BJ (cell line): ENCODE results near the gene PTP4A1. TPM values are rescaled to one million over a fixed set of nuclear protein-coding genes. Genes with fewer than 3 reads are reported as not detected.

ENCODE experiments used
- CTCF ChIA-PET: fragments of 350-600 bp; formaldehyde crosslinking; extraction: SDS; loops from one replicate; lab custom pipeline; 2021; ENCODE audit warnings: antibody characterized with exemption, inconsistent platforms; lab: Yijun Ruan, JAX
- POLR2A ChIA-PET: fragments of 300-600 bp; sonication (Branson Sonifier 250); formaldehyde crosslinking; extraction: SDS; loops from one replicate; lab custom pipeline; 2021; ENCODE audit warnings: antibody characterized with exemption; lab: Charles Lee
- DNase-seq: peaks from one replicate; pipeline ENCODE4 v3.0.0-alpha.2; 2011; ENCODE audit warnings: low read depth
- H3K27me3 ChIP-seq: 2 replicates; pipeline ENCODE4 v1.6.0; 2011; ENCODE audit warnings: low read length; ENCODE audit not compliant: control insufficient read depth, insufficient read depth
- H3K36me3 ChIP-seq: 2 replicates; pipeline ENCODE4 v1.5.1; 2011; ENCODE audit warnings: low read length; ENCODE audit not compliant: control insufficient read depth, insufficient read depth
- H3K4me3 ChIP-seq: 2 replicates; pipeline ENCODE4 v1.5.1; 2011; ENCODE audit warnings: low read depth, mild to moderate bottlenecking, control low read depth, low read length
- polyA plus RNA-seq: library from polyadenylated mRNA; depleted of rRNA; stranded (reverse); fragments of >200 nt; gene quantifications from 2 replicates; pipeline ENCODE4 v1.2.3, GENCODE V29; 2011
- TF ChIP-seq, protein P1 (sequence below): IDR thresholded peaks from 2 replicates; pipeline ENCODE4 v1.5.1; 2011; ENCODE audit warnings: low read depth, mild to moderate bottlenecking, control low read depth, inconsistent platforms, low read length, moderate library complexity; ENCODE audit not compliant: insufficient read depth

Gene PTP4A1
- polyA plus RNA-seq, 1 experiment = 4.4 TPM

DNA sequence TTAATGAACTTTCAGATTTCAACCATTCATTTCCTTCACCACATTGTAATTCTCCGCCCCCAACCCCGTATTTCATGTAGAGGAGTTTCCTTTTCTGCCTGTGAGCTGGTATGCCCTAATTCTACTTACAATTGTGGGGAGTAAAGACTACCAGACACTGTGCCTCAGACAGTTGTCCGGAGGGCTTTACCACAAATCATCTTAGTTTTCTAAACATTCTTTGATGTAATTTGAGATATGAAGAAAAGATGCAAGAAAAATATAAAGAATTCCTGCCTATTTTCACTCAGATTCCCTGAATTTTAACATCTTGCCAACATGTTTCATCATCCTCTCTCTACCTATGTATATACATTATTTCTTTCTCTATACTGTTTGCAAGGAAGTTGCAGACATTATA lies 28.3 kb upstream of the PTP4A1 start:
- H3K4me3 ChIP-seq = no peak overlapping the region
- H3K27me3 ChIP-seq = no peaks in the 10 kb centered on the region
- CTCF ChIA-PET = no interaction called here
- TF ChIP-seq, protein P1, sequence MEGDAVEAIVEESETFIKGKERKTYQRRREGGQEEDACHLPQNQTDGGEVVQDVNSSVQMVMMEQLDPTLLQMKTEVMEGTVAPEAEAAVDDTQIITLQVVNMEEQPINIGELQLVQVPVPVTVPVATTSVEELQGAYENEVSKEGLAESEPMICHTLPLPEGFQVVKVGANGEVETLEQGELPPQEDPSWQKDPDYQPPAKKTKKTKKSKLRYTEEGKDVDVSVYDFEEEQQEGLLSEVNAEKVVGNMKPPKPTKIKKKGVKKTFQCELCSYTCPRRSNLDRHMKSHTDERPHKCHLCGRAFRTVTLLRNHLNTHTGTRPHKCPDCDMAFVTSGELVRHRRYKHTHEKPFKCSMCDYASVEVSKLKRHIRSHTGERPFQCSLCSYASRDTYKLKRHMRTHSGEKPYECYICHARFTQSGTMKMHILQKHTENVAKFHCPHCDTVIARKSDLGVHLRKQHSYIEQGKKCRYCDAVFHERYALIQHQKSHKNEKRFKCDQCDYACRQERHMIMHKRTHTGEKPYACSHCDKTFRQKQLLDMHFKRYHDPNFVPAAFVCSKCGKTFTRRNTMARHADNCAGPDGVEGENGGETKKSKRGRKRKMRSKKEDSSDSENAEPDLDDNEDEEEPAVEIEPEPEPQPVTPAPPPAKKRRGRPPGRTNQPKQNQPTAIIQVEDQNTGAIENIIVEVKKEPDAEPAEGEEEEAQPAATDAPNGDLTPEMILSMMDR = no peak
- H3K36me3 ChIP-seq = no peaks in the 10 kb centered on the region
- no peak for DNase-seq
- POLR2A ChIA-PET = no interaction called here

GRCh38 chr6:63546236-63546635 lies 26.0 kb upstream of the PTP4A1 start:
- DNase-seq = no peak
- ChIA-PET POLR2A (no interaction called here), CTCF (no interaction called here)

DNA sequence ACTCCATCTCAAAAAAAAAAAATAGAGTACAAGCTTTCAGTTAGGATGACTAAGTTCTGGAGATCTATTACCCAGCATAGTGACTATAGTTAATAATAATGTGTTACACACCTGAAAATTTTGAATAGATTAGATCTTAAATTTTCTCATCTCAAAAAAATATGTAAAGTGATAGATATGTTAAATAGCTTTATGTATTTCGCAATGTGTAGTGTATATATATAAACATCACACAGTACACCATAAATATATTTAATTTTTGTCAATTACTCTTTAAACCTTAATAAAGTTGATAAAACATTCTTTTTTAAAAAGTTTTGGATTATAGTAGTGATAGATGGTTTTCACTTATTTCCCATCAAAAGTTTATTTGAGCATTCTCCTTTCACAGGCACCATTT lies 25.6 kb upstream of the PTP4A1 start:
- no peak for DNase-seq
- Histone ChIP-seq H3K36me3 (no peaks in the 10 kb centered on the region), H3K27me3 (no peaks in the 10 kb centered on the region), H3K4me3 (no peak overlapping the region)
- ChIA-PET CTCF (no interaction called here), POLR2A (no interaction called here)
- TF ChIP-seq, protein P1 = no peak

More at GRCh38 chr6:63546236-63546635, 26.0 kb upstream of the PTP4A1 start:
- TF ChIP-seq, protein P1 = no peak
- no peaks in the 10 kb centered on the region for H3K36me3 ChIP-seq
- H3K4me3 ChIP-seq = no peak overlapping the region
- no peaks in the 10 kb centered on the region for H3K27me3 ChIP-seq

GRCh38 chr6:63549076-63549475 lies 23.2 kb upstream of the PTP4A1 start:
- ChIA-PET POLR2A (no interaction called here), CTCF (interaction anchor here (1.5 kb wide), 1 partner anchor 17 kb away, joined by 3 read pairs; no protein-coding TSS in a partner anchor)
- Histone ChIP-seq H3K4me3 (no peak overlapping the region), H3K36me3 (no peaks in the 10 kb centered on the region), H3K27me3 (no peaks in the 10 kb centered on the region)
- no peak for DNase-seq
- TF ChIP-seq, protein P1 = no peak

DNA sequence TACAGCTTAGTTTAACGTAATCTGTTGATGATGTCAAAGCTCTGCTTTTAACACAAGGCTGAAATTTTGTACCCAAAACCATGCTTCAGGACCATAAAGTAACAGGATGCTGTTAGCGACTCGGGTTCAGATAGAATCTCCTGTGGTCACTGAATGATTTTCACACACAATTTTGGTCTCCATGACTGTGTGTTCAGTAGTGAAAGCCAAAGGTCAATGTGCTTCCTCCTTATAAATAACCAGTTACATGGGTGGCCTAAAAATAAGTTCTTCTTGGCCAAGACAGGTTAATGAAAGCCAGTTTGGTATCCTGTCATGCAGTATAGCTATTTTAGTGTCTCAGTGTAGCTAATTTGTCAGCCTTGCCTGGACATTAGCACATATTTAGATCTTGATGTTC lies 19.1 kb upstream of the PTP4A1 start:
- POLR2A ChIA-PET = no interaction called here
- no peaks in the 10 kb centered on the region for H3K36me3 ChIP-seq
- TF ChIP-seq, protein P1 = no peak

More for the DNA sequence above, 19.1 kb upstream of the PTP4A1 start:
- no peak for DNase-seq
- CTCF ChIA-PET = interaction anchor here (1.5 kb wide), 1 partner anchor 211 kb away, joined by 3 read pairs; no protein-coding TSS in a partner anchor
- H3K27me3 ChIP-seq = no peaks in the 10 kb centered on the region
- no peak overlapping the region for H3K4me3 ChIP-seq
